Endodermal cell (in vitro differentiated cells): ENCODE measurements around the gene SEMA5A. TPM values are rescaled to one million over a fixed set of nuclear protein-coding genes. Genes with fewer than 3 reads are reported as not detected.

Experiments used
- DNase-seq: peaks from one replicate; pipeline ENCODE4 v3.0.0-alpha.2; 2017
- H3K27ac ChIP-seq: 2 replicates; pipeline ENCODE4 v1.5.1; 2013; ENCODE audit warnings: mild to moderate bottlenecking, low read depth, low read length, moderate library complexity
- H3K27me3 ChIP-seq: 2 replicates; pipeline ENCODE4 v1.6.1; 2013; ENCODE audit warnings: mild to moderate bottlenecking, low read length, moderate library complexity; ENCODE audit not compliant: insufficient read depth, control insufficient read depth, poor library complexity, severe bottlenecking
- H3K36me3 ChIP-seq: 2 replicates; pipeline ENCODE4 v1.7.0; 2013; ENCODE audit warnings: mild to moderate bottlenecking, low read length, moderate library complexity; ENCODE audit not compliant: control insufficient read depth, insufficient read depth
- H3K4me1 ChIP-seq: one replicate; pipeline ENCODE4 v1.7.0; 2013; ENCODE audit warnings: low read length; ENCODE audit not compliant: control insufficient read depth, insufficient read depth
- H3K4me3 ChIP-seq: 2 replicates; pipeline ENCODE4 v1.5.1; 2013; ENCODE audit warnings: mild to moderate bottlenecking, low read length, moderate library complexity
- H3K9ac ChIP-seq: 2 replicates; pipeline ENCODE4 v1.6.1; 2013; ENCODE audit warnings: mild to moderate bottlenecking, low read length, moderate library complexity; ENCODE audit not compliant: poor library complexity, severe bottlenecking; ENCODE audit errors: extremely low read depth
- H3K9me3 ChIP-seq: 2 replicates; pipeline ENCODE4 v1.6.1; 2013; ENCODE audit warnings: mild to moderate bottlenecking, low read length, moderate library complexity; ENCODE audit not compliant: control insufficient read depth
- H3K27ac Mint-ChIP-seq: 2 replicates; pipeline ENCODE4 v1.8.0; 2020; ENCODE audit warnings: mixed read lengths
- H3K27me3 Mint-ChIP-seq: 2 replicates; pipeline ENCODE4 v1.8.0; 2021; ENCODE audit warnings: mild to moderate bottlenecking, mixed read lengths; ENCODE audit not compliant: insufficient read depth
- H3K36me3 Mint-ChIP-seq: 2 replicates; pipeline ENCODE4 v1.8.0; 2020; ENCODE audit warnings: low read depth, mixed read lengths
- H3K4me1 Mint-ChIP-seq: 2 replicates; pipeline ENCODE4 v1.8.0; 2020; ENCODE audit warnings: mixed read lengths
- H3K4me3 Mint-ChIP-seq: 2 replicates; pipeline ENCODE4 v1.8.0; 2020; ENCODE audit warnings: mild to moderate bottlenecking, moderate library complexity, mixed read lengths
- H3K9me3 Mint-ChIP-seq: 2 replicates; pipeline ENCODE4 v1.8.0; 2020; ENCODE audit warnings: mild to moderate bottlenecking, mixed read lengths
- CTCF ChIP-seq: fragments of 200-600 bp; sonication (generic); conservative IDR thresholded peaks from 2 replicates; pipeline ENCODE4 v1.5.0; 2021; ENCODE audit warnings: antibody characterized with exemption, mild to moderate bottlenecking
- WGBS, 2 experiments: methylation state at CpG; one replicate each; pipeline versions ENCODE4 v1.1.5 to v1.1.7; 2013; ENCODE audit warnings: missing lambda C conversion rate in 2 of 2, mixed read lengths in 1 of 2; ENCODE audit not compliant: insufficient coverage in 1 of 2, insufficient read length in 1 of 2; 5-methylcytosine and 5-hydroxymethylcytosine counted together
- total RNA-seq, 2 donors: library from RNA; stranded (reverse); fragmentation: NEBNext Ultra II Directional in 1 of 2; extraction: Animal tissue kit (Norgen Biotek cat#: 25700) in 1 of 2; gene quantifications; 2 replicates in 1 of 2; 3 replicates in 1 of 2; pipeline ENCODE4 v1.2.1, GENCODE V29; 2021

The SEMA5A gene
- total RNA-seq, 2 donors from 2014 or later = 46.8 to 77.8 TPM

- no peaks in the 10 kb centered on the region for H3K4me1 ChIP-seq
- no peak overlapping the region for H3K27ac ChIP-seq
- no peak overlapping the region for H3K27ac Mint-ChIP-seq
- no peak for TF ChIP-seq CTCF
- no peaks in the 10 kb centered on the region for H3K27me3 Mint-ChIP-seq
- peaks cover 35% of the 10 kb centered on the region for H3K36me3 Mint-ChIP-seq
- no peaks in the 10 kb centered on the region for H3K9me3 ChIP-seq
- no peaks in the 10 kb centered on the region for H3K4me1 Mint-ChIP-seq
- 91 to 100% methylated on average over 2 of the region's 2 CpGs for WGBS, 2 experiments
- no peaks in the 10 kb centered on the region for H3K27me3 ChIP-seq
- no peaks in the 10 kb centered on the region for H3K9me3 Mint-ChIP-seq
- peaks cover 79% of the 10 kb centered on the region for H3K36me3 ChIP-seq
- DNase-seq = no peak
- H3K9ac ChIP-seq = no peak overlapping the region
- H3K4me3 ChIP-seq = no peak overlapping the region
- H3K4me3 Mint-ChIP-seq = no peak overlapping the region
Measured at GRCh38 chr5:9231842-9232241, 314.0 kb downstream of the SEMA5A start.

GRCh38 chr5:9230355-9230754 lies 315.5 kb downstream of the SEMA5A start:
- no peak for TF ChIP-seq CTCF
- Mint-ChIP-seq H3K36me3 (peaks cover 42% of the 10 kb centered on the region), H3K4me3 (no peak overlapping the region), H3K27me3 (no peaks in the 10 kb centered on the region), H3K4me1 (no peaks in the 10 kb centered on the region), H3K9me3 (no peaks in the 10 kb centered on the region), H3K27ac (no peak overlapping the region)
- no peak for DNase-seq
- Histone ChIP-seq H3K4me3 (no peak overlapping the region), H3K27me3 (no peaks in the 10 kb centered on the region), H3K4me1 (no peaks in the 10 kb centered on the region), H3K9ac (no peak overlapping the region), H3K27ac (no peak overlapping the region), H3K9me3 (no peaks in the 10 kb centered on the region), H3K36me3 (peaks cover 76% of the 10 kb centered on the region)
- 85 to 86% methylated on average over 5 of the region's 5 CpGs for WGBS, 2 experiments

- no peaks in the 10 kb centered on the region for H3K27me3 Mint-ChIP-seq
- Histone ChIP-seq H3K36me3 (peaks cover 82% of the 10 kb centered on the region), H3K4me3 (no peak overlapping the region), H3K9ac (no peak overlapping the region), H3K9me3 (peaks cover 8% of the 10 kb centered on the region), H3K4me1 (no peaks in the 10 kb centered on the region), H3K27me3 (no peaks in the 10 kb centered on the region), H3K27ac (no peak overlapping the region)
- peaks cover 69% of the 10 kb centered on the region for H3K36me3 Mint-ChIP-seq
- peaks cover 12% of the 10 kb centered on the region for H3K4me1 Mint-ChIP-seq
- DNase-seq = no peak
- no peak overlapping the region for H3K4me3 Mint-ChIP-seq
- H3K9me3 Mint-ChIP-seq = no peaks in the 10 kb centered on the region
- TF ChIP-seq CTCF = no peak
- H3K27ac Mint-ChIP-seq = no peak overlapping the region
- WGBS, 2 experiments = 93 to 94% methylated on average over 2 of the region's 2 CpGs
Measured at GRCh38 chr5:9226016-9226536, 319.8 kb downstream of the SEMA5A start.
